ENCODE measurements around the gene EHD4.
A peak's percentile ranks its signal among the peaks of the same experiment; 100 is the strongest.

The EHD4 gene

GRCh38 chr15:41950489-41950888 is 21.9 kb downstream of the EHD4 start:
- H3K4me3 ChIP-seq (ENCODE audit: low read length), result no peak overlapping the region
- no peak for DNase-seq (ENCODE audit: low read depth)
- no peak for TF ChIP-seq CTCF (IDR thresholded peaks at IDR 0.05; ENCODE audit: insufficient read depth, low read depth, low read length, missing control alignments)

- DNase-seq (ENCODE audit: low read depth), result no peak
- no peak for TF ChIP-seq CTCF (IDR thresholded peaks at IDR 0.05; ENCODE audit: insufficient read depth, low read depth, low read length, missing control alignments)
- no peak overlapping the region for H3K4me3 ChIP-seq (ENCODE audit: low read length)
Observed at GRCh38 chr15:41950127-41950483, 22.3 kb downstream of the EHD4 start.

GRCh38 chr15:41949401-41950126 is 22.8 kb downstream of the EHD4 start:
- DNase-seq (ENCODE audit: low read depth), result no peak

GRCh38 chr15:41948490-41948889 is 23.9 kb downstream of the EHD4 start:
- H3K4me3 ChIP-seq (ENCODE audit: low read length), result no peak overlapping the region
- no peak for DNase-seq (ENCODE audit: low read depth)
- TF ChIP-seq CTCF (IDR thresholded peaks at IDR 0.05; ENCODE audit: insufficient read depth, low read depth, low read length, missing control alignments), result no peak

More at GRCh38 chr15:41949401-41950126, 22.8 kb downstream of the EHD4 start:
- H3K4me3 ChIP-seq (ENCODE audit: low read length), result no peak overlapping the region
- TF ChIP-seq CTCF (IDR thresholded peaks at IDR 0.05; ENCODE audit: insufficient read depth, low read depth, low read length, missing control alignments), result no peak

GRCh38 chr15:41946970-41947369 is 25.4 kb downstream of the EHD4 start:
- no peak for TF ChIP-seq CTCF (IDR thresholded peaks at IDR 0.05; ENCODE audit: insufficient read depth, low read depth, low read length, missing control alignments)
- DNase-seq (ENCODE audit: low read depth), result peak; percentile 78
- H3K4me3 ChIP-seq (ENCODE audit: low read length), result no peak overlapping the region

- no peak overlapping the region for H3K4me3 ChIP-seq (ENCODE audit: low read length)
- no peak for TF ChIP-seq CTCF (IDR thresholded peaks at IDR 0.05; ENCODE audit: insufficient read depth, low read depth, low read length, missing control alignments)
- DNase-seq (ENCODE audit: low read depth), result no peak
Observed at GRCh38 chr15:41945731-41946130, 26.6 kb downstream of the EHD4 start.

GRCh38 chr15:41945221-41945620 is 27.1 kb downstream of the EHD4 start:
- DNase-seq (ENCODE audit: low read depth), result no peak
- TF ChIP-seq CTCF (IDR thresholded peaks at IDR 0.05; ENCODE audit: insufficient read depth, low read depth, low read length, missing control alignments), result no peak
- H3K4me3 ChIP-seq (ENCODE audit: low read length), result no peak overlapping the region
